Brain microvascular endothelial cell (primary cell): Measurements from ENCODE around the gene ADAM15.

Source experiments
- DNase-seq: peaks from one replicate; pipeline ENCODE4 v3.0.0-alpha.2; 2020
- H3K27ac ChIP-seq: fragments of 250-450 bp; sonication (Bioruptor Pico); 2 replicates; pipeline ENCODE4 v1.5.1; 2020; ENCODE audit warnings: mild to moderate bottlenecking, moderate library complexity
- H3K27me3 ChIP-seq: fragments of 250-450 bp; sonication (Bioruptor Pico); replicated peaks from 2 replicates; pipeline ENCODE4 v1.5.1; 2020; ENCODE audit warnings: mild to moderate bottlenecking
- H3K36me3 ChIP-seq: fragments of 250-450 bp; sonication (Bioruptor Pico); replicated peaks from 2 replicates; pipeline ENCODE4 v1.5.1; 2020; ENCODE audit warnings: mild to moderate bottlenecking
- H3K4me3 ChIP-seq: 2 replicates; pipeline ENCODE4 v1.5.1; 2011; ENCODE audit warnings: low read depth, mild to moderate bottlenecking, control low read depth, low read length, moderate library complexity
- CTCF ChIP-seq: IDR thresholded peaks from 2 replicates; pipeline ENCODE4 v1.5.1; 2011; ENCODE audit warnings: low read depth, mild to moderate bottlenecking, moderate library complexity, low read length, control low read depth, inconsistent platforms; ENCODE audit errors: missing control alignments
- in situ Hi-C: cut with HindIII; loops from 2 replicates; pipeline ENCODE4 v1.10.0; 2017; ENCODE audit warnings: low sequenced_read_pairs, low pct_ligation_motif_present

Gene ADAM15

GRCh38 chr1:155026154-155026553 is 25.0 kb upstream of the ADAM15 start:
- Histone ChIP-seq H3K27me3 (no peaks in the 10 kb centered on the region), H3K4me3 (no peak overlapping the region), H3K27ac (no peak overlapping the region), H3K36me3 (no peaks in the 10 kb centered on the region)
- DNase-seq, result no peak
- TF ChIP-seq CTCF, result no peak
- in situ Hi-C loops, result no loop called here

GRCh38 chr1:155026588-155026987 is 24.5 kb upstream of the ADAM15 start:
- no peak for DNase-seq
- no peak overlapping the region for H3K4me3 ChIP-seq

GRCh38 chr1:155029513-155030242 is 21.4 kb upstream of the ADAM15 start:
- no peak overlapping the region for H3K4me3 ChIP-seq
- in situ Hi-C loops, result no loop called here
- no peaks in the 10 kb centered on the region for H3K36me3 ChIP-seq
- H3K27me3 ChIP-seq, result no peaks in the 10 kb centered on the region
- no peak for TF ChIP-seq CTCF
- DNase-seq, result no peak
- no peak overlapping the region for H3K27ac ChIP-seq

More at GRCh38 chr1:155026588-155026987, 24.5 kb upstream of the ADAM15 start:
- in situ Hi-C loops, result no loop called here
- TF ChIP-seq CTCF, result no peak
- Histone ChIP-seq H3K36me3 (no peaks in the 10 kb centered on the region), H3K27me3 (no peaks in the 10 kb centered on the region), H3K27ac (no peak overlapping the region)

GRCh38 chr1:155030243-155030795 is 20.8 kb upstream of the ADAM15 start:
- TF ChIP-seq CTCF, result no peak
- no peak overlapping the region for H3K4me3 ChIP-seq
- no peak overlapping the region for H3K27ac ChIP-seq
- in situ Hi-C loops, result no loop called here
- H3K36me3 ChIP-seq, result no peaks in the 10 kb centered on the region
- no peak for DNase-seq
- H3K27me3 ChIP-seq, result no peaks in the 10 kb centered on the region

GRCh38 chr1:155030899-155031298 is 20.2 kb upstream of the ADAM15 start:
- H3K36me3 ChIP-seq, result no peaks in the 10 kb centered on the region
- no peak for TF ChIP-seq CTCF
- H3K4me3 ChIP-seq, result no peak overlapping the region
- in situ Hi-C loops, result no loop called here
- no peaks in the 10 kb centered on the region for H3K27me3 ChIP-seq
- DNase-seq, result no peak
- H3K27ac ChIP-seq, result no peak overlapping the region
